Endothelial cell of coronary artery (primary cell): ENCODE measurements around the gene PTPRN2. TPM values are rescaled to one million over a fixed set of nuclear protein-coding genes. Genes with fewer than 3 reads are reported as not detected.

ENCODE experiments used
- total RNA-seq: library from RNA; depleted of rRNA; stranded (reverse); fragments of >200 nt; gene quantifications from 2 replicates; pipeline ENCODE4 v1.2.3, GENCODE V29; 2014

Gene PTPRN2
- total RNA-seq = 0.18 and 0.85 TPM in 2 replicates

GRCh38 chr7:158587162-158588084, at the start of gene PTPRN2:
PTPRN2 (minus strand) TSS chr7:158587823.

Other genes starting within 250 kb of the PTPRN2 start
- 13.4 and 24.2 TPM in 2 replicates for gene NCAPG2, start 117.0 kb upstream of the PTPRN2 start, total RNA-seq
- 43.0 and 67.0 TPM in 2 replicates for gene ESYT2, start 241.7 kb upstream of the PTPRN2 start, total RNA-seq